Mesendoderm (in vitro differentiated cells): Measurements from ENCODE around the gene SLC25A6.
A peak's percentile ranks its signal among the peaks of the same experiment; 100 is the strongest.
"Not testable (repeated sequence)": the region's sequence is repeated elsewhere in the genome, so short reads cannot be mapped to it uniquely, and the experiment has no call there.

ENCODE experiments used
- DNase-seq: peaks from one replicate; pipeline ENCODE4 v3.0.0; 2013
- H2AK5ac ChIP-seq: 2 replicates; pipeline ENCODE4 v1.6.1; 2013; ENCODE audit warnings: low read length, inconsistent platforms
- H2BK120ac ChIP-seq: 2 replicates; pipeline ENCODE4 v1.6.1; 2013; ENCODE audit warnings: low read depth, mild to moderate bottlenecking, low read length, moderate library complexity, mixed read lengths
- H2BK15ac ChIP-seq: replicated peaks from 2 replicates; pipeline ENCODE4 v1.6.1; 2013; ENCODE audit warnings: low read depth, mild to moderate bottlenecking, moderate library complexity
- H2BK5ac ChIP-seq: 2 replicates; pipeline ENCODE4 v1.6.1; 2013; ENCODE audit warnings: low read length, inconsistent platforms
- H3K18ac ChIP-seq: 2 replicates; pipeline ENCODE4 v1.6.1; 2013; ENCODE audit warnings: mild to moderate bottlenecking, low read length, mixed read lengths
- H3K23ac ChIP-seq: one replicate; pipeline ENCODE4 v1.6.1; 2013; ENCODE audit warnings: low read length
- H3K27ac ChIP-seq: 2 replicates; pipeline ENCODE4 v1.5.1; 2013; ENCODE audit warnings: low read depth, mild to moderate bottlenecking, inconsistent platforms, low read length, moderate library complexity
- H3K27me3 ChIP-seq: 2 replicates; pipeline ENCODE4 v1.6.1; 2013; ENCODE audit warnings: low read length, control low read depth, mild to moderate bottlenecking, inconsistent platforms; ENCODE audit not compliant: insufficient read depth, poor library complexity
- H3K36me3 ChIP-seq: 2 replicates; pipeline ENCODE4 v1.6.1; 2013; ENCODE audit warnings: low read length, inconsistent platforms; ENCODE audit not compliant: control insufficient read depth, insufficient read depth
- H3K4ac ChIP-seq: one replicate; pipeline ENCODE4 v1.6.1; 2013; ENCODE audit warnings: low read depth, mild to moderate bottlenecking, low read length, moderate library complexity
- H3K4me1 ChIP-seq: 2 replicates; pipeline ENCODE4 v1.6.1; 2013; ENCODE audit warnings: low read depth, low read length, inconsistent platforms; ENCODE audit not compliant: control insufficient read depth
- H3K4me2 ChIP-seq: 2 replicates; pipeline ENCODE4 v1.6.1; 2013; ENCODE audit warnings: low read length
- H3K4me3 ChIP-seq: 2 replicates; pipeline ENCODE4 v1.5.1; 2013; ENCODE audit warnings: mild to moderate bottlenecking, low read length
- H3K56ac ChIP-seq: one replicate; pipeline ENCODE4 v1.6.1; 2013; ENCODE audit warnings: low read length
- H3K79me1 ChIP-seq: 2 replicates; pipeline ENCODE4 v1.6.1; 2013; ENCODE audit warnings: low read length, inconsistent platforms
- H3K79me2 ChIP-seq: 2 replicates; pipeline ENCODE4 v1.6.1; 2013; ENCODE audit warnings: mild to moderate bottlenecking, low read length; ENCODE audit not compliant: control insufficient read depth, insufficient read depth
- H3K9ac ChIP-seq: 2 replicates; pipeline ENCODE4 v1.6.1; 2013; ENCODE audit warnings: low read length, inconsistent platforms
- H4K5ac ChIP-seq: one replicate; pipeline ENCODE4 v1.6.1; 2013; ENCODE audit warnings: low read length
- H4K8ac ChIP-seq: one replicate; pipeline ENCODE4 v1.6.1; 2013; ENCODE audit warnings: low read depth, mild to moderate bottlenecking, control low read depth, low read length, moderate library complexity
- WGBS: extraction: QIAGEN DNeasy Blood & Tissue Kit; methylation state at CpG from one replicate; pipeline ENCODE4 v1.1.7; 2013; ENCODE audit warnings: low lambda C conversion rate, missing lambda C conversion rate; ENCODE audit not compliant: insufficient coverage; ENCODE audit errors: extremely low coverage; 5-methylcytosine and 5-hydroxymethylcytosine counted together

The SLC25A6 gene

DNA sequence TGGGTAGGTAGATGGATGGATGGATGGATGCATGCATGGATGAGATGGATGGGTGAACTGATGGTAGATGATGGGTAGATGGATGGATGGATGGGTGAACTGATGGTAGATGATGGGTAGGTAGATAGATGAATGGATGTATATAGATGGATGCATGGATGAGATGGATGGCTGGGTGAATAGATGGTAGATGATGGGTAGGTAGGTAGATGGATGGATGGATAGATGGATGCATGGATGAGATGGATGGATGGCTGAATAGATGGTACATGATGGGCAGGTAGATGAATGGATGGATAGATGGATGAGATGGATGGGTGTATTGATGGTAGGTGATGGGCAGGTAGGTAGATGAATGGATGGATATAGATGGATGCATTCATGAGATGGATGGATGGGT lies 15.1 kb upstream of the SLC25A6 start:
- no peak for DNase-seq
- Histone ChIP-seq H3K56ac (no peak overlapping the region), H3K9ac (no peak overlapping the region), H3K4me1 (no peaks in the 10 kb centered on the region), H2BK5ac (no peak overlapping the region), H3K79me1 (peaks cover 2% of the 10 kb centered on the region), H3K23ac (no peak overlapping the region), H2BK120ac (no peak overlapping the region), H4K5ac (no peak overlapping the region), H3K4ac (no peak overlapping the region), H3K79me2 (no peaks in the 10 kb centered on the region), H2AK5ac (no peak overlapping the region), H3K27ac (no peak overlapping the region), H3K4me2 (no peak overlapping the region), H3K4me3 (no peak overlapping the region), H3K36me3 (peaks cover 17% of the 10 kb centered on the region), H3K18ac (no peak overlapping the region), H2BK15ac (no peak overlapping the region), H4K8ac (no peak overlapping the region), H3K27me3 (no peaks in the 10 kb centered on the region)

DNA sequence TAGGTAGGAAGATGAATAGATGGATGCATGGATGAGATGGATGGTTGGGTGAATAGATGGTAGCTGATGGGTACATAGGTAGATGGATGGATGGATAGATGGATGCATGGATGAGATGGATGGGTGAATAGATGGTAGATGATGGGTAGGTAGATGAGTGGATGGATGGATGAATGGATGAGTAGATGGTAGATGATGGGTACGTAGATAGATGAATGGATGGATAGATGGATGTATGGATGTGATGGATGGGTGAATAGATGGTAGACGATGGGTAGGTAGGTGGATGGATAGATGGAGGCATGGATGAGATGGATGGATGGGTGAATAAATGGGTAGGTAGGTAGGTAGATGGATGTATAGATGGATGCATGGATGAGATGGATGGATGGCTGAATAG lies 13.9 kb upstream of the SLC25A6 start:
- not testable (repeated sequence) for H3K18ac ChIP-seq, H4K8ac ChIP-seq, H3K4ac ChIP-seq, H3K27me3 ChIP-seq, H2BK120ac ChIP-seq, H3K27ac ChIP-seq, H3K79me2 ChIP-seq, H3K4me2 ChIP-seq, H3K23ac ChIP-seq, H4K5ac ChIP-seq, H3K4me1 ChIP-seq, H3K4me3 ChIP-seq, H3K9ac ChIP-seq, DNase-seq, H3K56ac ChIP-seq, H2BK15ac ChIP-seq, H2AK5ac ChIP-seq, H2BK5ac ChIP-seq, H3K79me1 ChIP-seq
- peaks cover 15% of the 10 kb centered on the region for H3K36me3 ChIP-seq
- 100% methylated on average over 2 of the region's 2 CpGs for WGBS

DNA sequence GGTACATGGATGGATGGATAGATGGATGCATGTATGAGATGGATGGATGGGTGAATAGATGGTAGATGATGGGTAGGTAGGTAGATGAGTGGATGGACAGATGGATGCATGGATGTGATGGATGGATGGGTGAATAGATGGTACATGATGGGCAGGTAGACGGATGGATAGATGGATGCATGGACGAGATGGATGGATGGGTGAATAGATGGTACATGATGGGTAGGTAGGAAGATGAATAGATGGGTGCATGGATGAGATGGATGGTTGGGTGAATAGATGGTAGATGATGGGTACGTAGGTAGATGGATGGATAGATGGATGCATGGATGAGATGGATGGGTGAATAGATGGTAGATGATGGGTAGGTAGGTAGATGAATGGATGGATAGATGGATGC lies 12.0 kb upstream of the SLC25A6 start:
- not testable (repeated sequence) for H3K27ac ChIP-seq, H3K79me2 ChIP-seq, H3K4me2 ChIP-seq, H3K79me1 ChIP-seq, H4K8ac ChIP-seq, H3K23ac ChIP-seq, H3K18ac ChIP-seq, H3K4ac ChIP-seq, H3K4me1 ChIP-seq, H2BK5ac ChIP-seq, H3K4me3 ChIP-seq, H3K9ac ChIP-seq, H3K56ac ChIP-seq, H2AK5ac ChIP-seq, DNase-seq, H2BK15ac ChIP-seq, H2BK120ac ChIP-seq, H4K5ac ChIP-seq, H3K27me3 ChIP-seq
- 100% methylated on average over 1 of the region's 3 CpGs for WGBS
- peaks cover 15% of the 10 kb centered on the region for H3K36me3 ChIP-seq

DNA sequence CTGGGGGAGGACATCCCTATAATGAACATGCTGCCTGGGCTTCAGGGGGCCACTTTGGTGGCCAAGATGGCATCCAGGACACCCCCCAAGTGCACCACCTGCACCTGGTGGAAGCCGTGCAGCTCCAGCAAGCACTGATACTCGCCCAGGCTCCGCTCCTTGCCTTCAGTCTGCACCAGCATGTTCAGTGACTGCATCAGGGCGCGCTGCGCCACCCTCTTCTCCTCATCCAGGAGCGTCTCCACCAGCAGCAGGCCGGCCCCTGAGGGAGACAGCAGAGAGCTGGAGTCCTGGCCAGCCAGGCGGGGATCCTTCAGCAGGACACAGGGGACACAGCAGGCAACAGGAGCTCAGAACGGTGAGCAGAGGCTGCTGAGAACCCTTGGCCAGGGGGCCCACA lies 11.3 kb upstream of the SLC25A6 start:
- H3K4ac ChIP-seq, result no peak overlapping the region
- no peaks in the 10 kb centered on the region for H3K27me3 ChIP-seq
- no peak overlapping the region for H4K5ac ChIP-seq
- no peak overlapping the region for H2BK15ac ChIP-seq
- H3K79me1 ChIP-seq, result peaks cover 4% of the 10 kb centered on the region
- no peak overlapping the region for H2AK5ac ChIP-seq
- no CpG with 5 or more reads among the region's 10 CpGs for WGBS
- no peak for DNase-seq
- H3K4me1 ChIP-seq, result no peaks in the 10 kb centered on the region
- H3K23ac ChIP-seq, result no peak overlapping the region
- no peak overlapping the region for H3K18ac ChIP-seq
- H3K9ac ChIP-seq, result no peak overlapping the region
- no peak overlapping the region for H3K4me2 ChIP-seq
- H3K79me2 ChIP-seq, result no peaks in the 10 kb centered on the region
- no peak overlapping the region for H4K8ac ChIP-seq
- H3K36me3 ChIP-seq, result peaks cover 15% of the 10 kb centered on the region
- no peak overlapping the region for H3K27ac ChIP-seq
- H2BK120ac ChIP-seq, result no peak overlapping the region
- no peak overlapping the region for H3K56ac ChIP-seq
- no peak overlapping the region for H3K4me3 ChIP-seq
- no peak overlapping the region for H2BK5ac ChIP-seq

DNA sequence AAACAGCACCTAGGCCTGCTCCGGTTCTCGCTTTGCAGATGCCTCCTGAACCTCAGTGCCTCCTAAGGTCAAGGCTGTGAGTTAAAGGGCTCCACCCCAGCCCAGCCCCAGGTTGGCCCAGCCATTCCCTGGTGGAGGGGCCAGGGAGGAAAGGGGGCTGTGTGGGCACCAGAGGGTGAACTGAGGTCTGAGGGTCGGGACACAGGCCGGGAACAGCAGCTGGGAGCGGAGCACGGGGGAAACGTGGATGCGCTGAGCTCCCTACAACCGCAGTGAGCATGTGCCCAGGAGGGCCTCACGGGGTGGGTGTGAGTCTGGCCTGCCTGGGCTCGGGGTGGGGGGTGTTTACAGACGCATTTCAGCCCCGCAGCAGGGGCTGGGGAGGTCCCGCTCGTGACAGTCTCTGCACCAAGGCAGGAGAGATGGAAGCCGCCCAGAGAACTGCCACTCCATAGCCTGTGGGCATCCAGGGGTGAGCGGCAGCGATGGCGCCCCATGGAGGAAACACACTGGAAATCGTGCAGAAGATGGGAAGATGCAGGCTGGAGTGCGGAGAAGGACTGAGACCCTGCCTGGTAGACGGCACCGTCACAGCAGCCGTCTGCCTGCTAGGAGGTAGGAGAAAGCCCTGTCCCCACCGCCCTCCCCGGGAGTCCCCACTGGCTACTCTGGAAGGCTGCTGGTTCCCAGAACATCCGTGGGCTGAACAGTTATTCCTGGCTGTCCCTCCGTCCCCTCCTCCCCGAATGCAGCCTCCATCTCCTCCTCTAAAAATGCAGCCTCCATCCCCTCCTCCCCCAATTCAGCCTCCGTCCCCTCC lies 9.9 kb upstream of the SLC25A6 start:
- H4K8ac ChIP-seq, result no peak overlapping the region
- no peak overlapping the region for H4K5ac ChIP-seq
- H3K36me3 ChIP-seq, result peaks cover 15% of the 10 kb centered on the region
- H3K27me3 ChIP-seq, result no peaks in the 10 kb centered on the region
- H2BK120ac ChIP-seq, result no peak overlapping the region
- no peak overlapping the region for H3K4ac ChIP-seq
- H3K23ac ChIP-seq, result no peak overlapping the region
- no CpG with 5 or more reads among the region's 30 CpGs for WGBS
- H3K18ac ChIP-seq, result no peak overlapping the region
- no peak overlapping the region for H3K4me3 ChIP-seq
- H3K79me1 ChIP-seq, result peaks cover 4% of the 10 kb centered on the region
- H3K79me2 ChIP-seq, result no peaks in the 10 kb centered on the region
- no peak overlapping the region for H2BK15ac ChIP-seq
- no peak for DNase-seq
- no peak overlapping the region for H2AK5ac ChIP-seq
- H2BK5ac ChIP-seq, result no peak overlapping the region
- H3K4me2 ChIP-seq, result no peak overlapping the region
- H3K56ac ChIP-seq, result peak overlapping the region; percentile 22
- no peaks in the 10 kb centered on the region for H3K4me1 ChIP-seq
- no peak overlapping the region for H3K27ac ChIP-seq
- peak overlapping the region; percentile 4 for H3K9ac ChIP-seq
